Stimulated activated CD8-positive, alpha-beta memory T cell treated with anti-CD3 and anti-CD28 coated beads, Interleukin-2, amount 100 ng/mL, for 48 hours (primary cell): Measurements from ENCODE around the gene NAPB.

Source experiments
- DNase-seq, 2 donors: peaks; one replicate each; pipeline ENCODE4 v3.0.0-alpha.2; 2020; ENCODE audit warnings: low read depth in 2 of 2

The NAPB gene

DNA sequence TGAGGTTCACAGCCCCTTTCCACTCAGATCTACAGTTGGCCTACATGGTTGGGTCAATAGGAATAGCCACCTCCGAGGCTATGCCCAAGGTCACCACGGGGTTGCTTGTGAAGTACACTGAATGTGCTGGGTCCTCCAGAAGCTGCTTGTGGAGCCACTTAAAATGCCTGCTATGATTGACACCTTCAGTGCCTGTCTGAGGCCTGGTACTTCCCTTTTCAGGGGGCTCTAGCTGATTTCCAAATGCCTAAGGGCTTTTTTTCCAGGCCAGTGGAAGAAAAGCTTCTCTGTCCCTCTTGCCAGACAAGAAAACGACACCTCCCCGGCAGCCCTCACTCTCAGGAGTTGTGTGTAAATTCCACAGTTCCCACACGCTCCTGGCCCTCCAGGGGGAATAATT lies 77.0 kb downstream of the NAPB start:
- no peak for DNase-seq

DNA sequence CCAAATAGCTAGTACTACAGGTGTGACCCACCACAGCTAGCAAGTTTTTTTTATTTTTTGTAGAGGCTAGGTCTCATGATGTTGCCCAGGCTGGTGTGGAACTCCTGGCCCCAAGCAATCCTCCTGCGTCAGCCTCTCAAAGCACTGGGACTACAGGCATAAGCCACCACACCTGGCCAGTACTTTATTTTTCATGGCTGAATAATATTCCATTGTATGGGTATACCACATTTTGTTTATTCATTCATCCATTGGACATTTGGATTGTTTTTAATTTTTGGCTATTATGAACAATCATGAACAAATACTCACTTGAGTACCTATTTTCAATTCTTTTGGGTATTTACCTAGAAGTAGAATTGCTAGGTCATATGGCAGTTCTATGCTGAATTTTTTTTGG lies 77.7 kb downstream of the NAPB start:
- no peak for DNase-seq

DNA sequence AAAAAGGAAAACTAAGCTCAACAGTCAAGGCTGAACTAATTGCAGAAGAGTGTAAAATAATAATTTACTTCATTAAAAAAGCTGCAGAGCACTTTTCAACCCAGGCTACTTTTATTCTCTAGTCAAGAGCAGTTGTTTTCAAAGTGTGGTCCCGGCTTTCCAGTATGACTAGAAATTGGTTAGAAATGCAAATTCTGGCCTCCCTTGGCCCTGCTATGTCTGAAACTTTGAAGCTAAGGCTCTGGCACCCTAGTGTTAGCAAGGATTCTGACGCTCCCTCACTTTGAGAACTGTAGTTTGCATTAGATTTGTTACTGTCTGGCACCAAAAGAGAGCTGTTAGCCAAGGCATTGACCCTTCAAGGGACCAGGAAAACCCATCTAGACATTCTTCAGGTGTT lies 80.2 kb downstream of the NAPB start:
- no peak for DNase-seq

DNA sequence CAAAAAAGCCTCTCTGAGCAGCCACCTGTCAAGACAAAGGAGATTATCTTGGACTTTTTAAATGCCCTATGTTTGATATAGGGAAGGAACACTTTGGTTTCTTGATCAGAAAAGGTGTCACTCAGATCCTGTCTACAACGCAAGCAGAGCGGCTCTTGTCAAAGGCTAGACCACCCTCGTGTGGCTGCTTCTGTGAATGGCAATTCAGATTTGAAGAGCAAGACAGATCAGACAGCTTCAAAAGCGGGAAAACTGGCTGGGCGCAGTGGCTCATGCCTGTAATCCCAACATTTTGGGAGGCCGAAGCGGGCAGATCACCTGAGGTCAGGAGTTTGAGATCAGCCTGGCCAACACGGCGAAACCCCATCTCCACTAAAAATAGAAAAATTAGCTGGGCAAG lies 80.8 kb downstream of the NAPB start:
- DNase-seq: peak in 1 of 2 donors; percentile 17

DNA sequence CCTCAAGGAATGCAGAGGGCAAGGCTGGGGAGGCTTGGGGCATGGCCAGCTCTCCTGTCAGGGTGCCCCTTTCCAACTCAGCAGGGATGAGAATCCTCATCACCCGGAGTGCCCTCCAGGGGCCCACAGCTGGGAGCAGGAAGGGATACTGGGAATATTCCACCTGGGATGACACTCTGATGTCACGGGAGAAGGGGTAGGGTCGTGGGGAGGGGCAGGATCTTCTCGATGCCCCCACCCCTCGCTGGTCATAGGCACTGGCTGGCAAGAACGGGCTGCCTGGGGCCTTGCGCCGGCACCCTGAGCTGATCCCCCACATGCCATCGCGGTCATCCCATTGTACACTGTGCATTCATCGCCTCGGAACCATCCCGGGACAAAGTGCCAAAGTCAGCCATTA lies 81.3 kb downstream of the NAPB start:
- no peak for DNase-seq

DNA sequence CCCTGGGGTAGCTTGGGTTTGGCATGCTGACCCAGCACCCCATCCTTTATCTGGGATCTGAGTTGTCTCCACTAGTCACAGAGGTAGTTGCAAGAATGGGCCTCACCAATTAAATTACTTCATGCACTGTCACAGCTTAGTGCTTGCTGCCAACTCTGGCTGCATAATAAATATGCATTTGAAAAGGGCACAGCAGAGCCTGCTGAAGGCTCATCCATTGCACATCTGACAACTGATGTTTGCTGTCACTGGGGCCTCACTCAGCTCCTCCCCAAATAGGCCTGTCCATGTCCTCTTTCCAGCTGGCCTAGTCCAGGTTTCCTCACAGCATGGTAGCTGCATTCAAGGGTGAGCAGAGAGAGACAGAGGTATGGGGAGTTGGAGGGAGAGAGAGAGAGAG lies 84.0 kb downstream of the NAPB start:
- no peak for DNase-seq

DNA sequence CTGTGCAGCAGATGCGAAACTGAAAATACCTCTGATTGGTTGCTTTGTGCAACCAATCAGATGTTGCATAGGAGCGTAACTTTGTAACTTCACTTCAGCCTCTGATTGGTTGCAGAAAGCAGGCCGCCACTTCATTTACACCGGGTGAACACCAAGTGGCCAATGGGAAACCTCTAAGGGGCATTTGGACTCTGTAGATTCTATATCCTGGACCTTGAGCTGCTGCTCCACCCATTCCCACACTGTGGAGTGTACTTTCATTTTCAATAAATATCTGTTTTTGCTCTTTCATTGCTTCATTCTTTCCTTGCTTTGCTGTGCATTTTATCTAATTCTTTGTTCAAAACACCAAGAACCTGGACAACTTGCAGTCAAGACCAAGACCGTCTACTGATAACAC lies 84.8 kb downstream of the NAPB start:
- DNase-seq: no peak

DNA sequence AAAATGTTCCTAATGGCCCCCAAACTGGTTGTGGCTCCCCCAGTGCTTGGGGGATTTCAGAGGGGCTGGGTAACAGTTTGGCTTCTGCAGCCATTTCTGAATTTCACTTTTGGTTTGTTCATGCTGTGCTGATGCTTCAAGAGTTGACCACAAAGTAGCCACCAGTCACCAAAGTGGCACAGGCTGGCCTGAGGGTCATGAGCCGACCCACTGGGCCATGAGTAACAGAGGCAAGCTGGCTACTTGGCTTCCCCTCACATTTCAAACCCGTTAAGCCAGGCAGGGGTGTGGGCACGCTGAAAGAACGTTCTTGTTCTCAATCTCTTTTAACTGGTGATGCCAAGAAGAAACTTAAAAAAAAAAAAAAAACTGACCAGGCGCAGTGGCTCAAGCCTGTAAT lies 85.8 kb downstream of the NAPB start:
- no peak for DNase-seq

DNA sequence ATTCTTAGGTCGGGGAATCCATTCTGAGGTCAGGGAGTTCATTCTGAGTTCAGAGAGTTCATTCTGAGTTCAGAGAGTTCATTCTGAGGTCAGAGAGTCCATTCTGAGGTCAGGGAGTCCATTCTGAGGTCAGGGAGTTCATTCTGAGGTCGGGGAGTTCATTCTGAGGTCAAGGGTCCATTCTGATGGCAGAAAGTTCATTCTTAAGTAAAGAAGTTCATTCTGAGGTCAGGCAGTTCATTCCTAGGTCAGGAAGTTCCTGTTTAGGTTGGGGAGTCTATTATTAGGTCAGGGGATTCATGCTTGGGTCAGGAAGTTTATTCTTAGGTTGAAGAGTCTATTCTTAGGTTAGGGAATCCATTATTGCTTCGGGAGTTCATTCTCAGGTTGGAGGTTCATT lies 87.2 kb downstream of the NAPB start:
- DNase-seq: no peak

DNA sequence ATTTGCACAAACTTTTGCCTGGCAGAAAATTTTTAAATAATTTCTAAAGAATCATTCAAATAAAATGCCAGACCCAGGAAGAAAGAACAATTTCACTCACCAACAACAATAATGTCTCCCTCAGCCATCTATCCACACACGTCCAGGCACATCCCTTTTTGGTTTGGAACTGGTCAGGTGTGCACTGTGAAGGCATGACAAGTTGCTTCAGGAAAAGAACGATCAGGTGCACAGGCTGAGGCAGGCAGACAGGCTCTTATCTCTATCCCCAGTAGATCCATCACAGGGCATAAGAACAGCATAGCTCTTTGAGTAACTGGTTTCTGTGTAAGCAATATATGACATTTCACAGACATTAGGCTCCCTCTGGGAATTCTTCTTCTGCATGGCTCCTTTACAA lies 88.8 kb downstream of the NAPB start:
- DNase-seq: no peak

DNA sequence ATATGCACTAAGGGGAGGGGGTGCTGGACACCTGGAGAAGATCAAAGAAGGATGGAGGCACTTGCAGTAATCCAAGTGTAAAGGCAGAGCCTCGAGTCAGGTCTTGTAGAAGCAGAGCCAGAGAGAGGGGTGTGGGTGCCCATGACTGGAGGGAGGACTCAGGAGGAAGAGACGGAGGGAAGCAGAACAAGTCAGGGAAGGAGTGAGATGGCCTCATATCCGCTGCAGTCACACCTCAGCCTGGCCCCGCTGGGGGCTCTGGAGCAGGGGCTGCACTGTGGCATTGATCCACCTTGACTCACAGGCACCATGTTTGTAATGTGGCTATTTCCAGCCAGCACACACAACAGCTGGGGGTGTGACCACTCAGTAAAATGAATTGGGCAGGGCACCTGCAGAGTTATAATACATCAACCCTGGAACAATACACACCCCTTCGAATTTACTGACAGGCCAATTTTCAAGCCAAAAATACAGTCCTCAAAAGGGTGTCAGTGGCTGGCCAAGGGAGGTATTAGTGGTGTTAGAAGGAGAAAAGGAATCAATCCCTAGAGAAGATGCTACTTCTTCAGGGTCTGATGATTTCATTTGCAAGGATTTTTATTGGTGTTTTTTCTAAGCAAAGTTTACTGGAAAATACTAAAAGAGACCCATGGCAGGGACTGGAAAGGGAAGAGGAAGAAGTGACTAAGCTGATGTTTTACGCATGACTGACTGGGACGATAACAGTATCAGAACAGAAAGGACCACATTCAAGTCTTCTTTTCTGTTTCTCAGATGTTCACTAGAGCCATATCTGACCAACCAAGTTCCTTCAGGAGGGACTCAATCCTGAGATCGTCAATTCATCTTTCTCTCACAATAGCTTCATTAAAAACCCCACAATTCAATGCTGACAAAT lies 89.6 kb downstream of the NAPB start:
- DNase-seq: no peak

DNA sequence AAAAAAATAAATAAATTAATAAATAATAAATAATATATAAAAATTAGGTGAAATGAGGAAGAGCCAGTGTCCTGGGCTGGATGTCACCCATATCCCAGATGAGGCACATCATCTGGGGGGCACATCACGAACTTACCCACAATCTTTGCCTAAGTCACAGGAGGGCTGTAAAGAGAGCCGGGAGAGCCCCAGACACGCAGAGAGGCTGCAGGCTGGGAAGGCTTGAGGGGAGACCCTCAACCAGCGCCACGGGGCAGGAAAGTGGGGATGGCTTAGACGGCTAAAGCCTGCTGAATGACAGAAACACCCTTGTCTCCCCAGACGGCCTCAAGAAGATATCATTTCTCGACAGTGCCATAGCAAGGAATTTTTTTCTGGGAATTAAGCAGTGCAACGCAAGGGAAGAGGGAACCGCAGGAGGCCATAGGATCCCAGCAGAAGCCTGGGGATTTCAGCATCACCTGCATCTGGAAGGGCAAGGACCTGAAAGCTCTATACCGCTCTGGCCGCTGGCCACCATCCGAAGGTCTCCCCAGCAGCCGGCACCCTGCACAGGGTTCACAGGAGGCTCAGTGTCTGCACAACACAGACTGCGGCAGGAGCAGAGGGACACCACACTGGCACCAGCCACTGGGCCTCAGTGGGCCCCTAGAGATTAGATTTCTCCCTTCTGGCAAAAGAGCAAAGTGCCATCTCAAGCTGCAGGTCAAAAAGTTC lies 93.5 kb downstream of the NAPB start:
- no peak for DNase-seq

DNA sequence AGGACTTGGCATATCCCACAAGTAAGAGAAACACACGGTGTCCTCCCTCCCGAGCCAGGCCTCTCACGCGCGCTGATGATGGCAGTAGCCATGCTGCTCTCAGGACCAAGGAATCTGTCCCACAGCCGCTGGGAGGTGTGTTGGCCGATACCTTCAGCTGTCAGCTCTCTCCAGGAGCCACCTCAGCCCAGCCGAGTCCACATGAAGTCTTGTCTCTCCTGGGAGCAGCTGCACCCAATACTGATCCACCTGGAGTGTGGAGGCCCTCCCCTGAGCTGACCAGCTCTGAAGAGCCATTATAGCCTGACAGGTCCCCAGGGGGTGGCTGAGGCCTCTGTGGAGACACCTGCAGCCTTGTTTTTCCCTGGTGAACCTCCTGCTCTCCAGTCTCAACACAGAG lies 94.5 kb downstream of the NAPB start:
- DNase-seq: no peak

DNA sequence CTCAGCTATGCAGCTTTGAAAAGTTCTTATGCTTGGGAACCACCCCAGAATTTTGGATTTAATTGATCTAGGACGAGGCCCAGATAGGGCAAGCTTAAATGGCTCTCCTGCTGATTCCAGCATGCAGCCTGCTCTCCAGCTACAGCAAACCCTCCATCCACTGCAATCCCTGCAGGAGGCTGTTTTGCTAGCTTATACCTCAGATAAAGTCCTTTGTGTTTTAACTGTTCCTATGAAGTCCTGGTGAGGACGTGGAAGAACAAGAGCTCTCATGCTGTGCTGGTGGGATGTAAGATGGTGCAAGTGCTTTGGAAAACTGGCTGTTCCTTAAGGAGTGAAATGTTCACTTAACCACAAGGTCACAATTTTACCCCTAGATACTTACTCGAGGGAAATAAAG lies 96.2 kb downstream of the NAPB start:
- DNase-seq: no peak
